Right atrium auricular region (tissue), 2 donors: ENCODE measurements around the gene HLA-E. TPM values are rescaled to one million over a fixed set of nuclear protein-coding genes. Genes with fewer than 3 reads are reported as not detected.
"Not testable (repeated sequence)": the region's sequence is repeated elsewhere in the genome, so short reads cannot be mapped to it uniquely, and the experiment has no call there.

Experiments used
- DNase-seq: peaks from one replicate; pipeline ENCODE4 v3.0.0-alpha.2; 2019; ENCODE audit warnings: low spot score
- H3K27ac ChIP-seq, 2 donors: fragments of 200-600 bp; sonication (generic); 1 replicate in 1 of 2; 2 replicates in 1 of 2; pipeline ENCODE4 v1.5.1; 2016 to 2019
- H3K27me3 ChIP-seq, 2 donors: fragments of 200-600 bp; sonication (generic); one replicate each; pipeline versions ENCODE4 v1.5.1 to v1.6.0; 2017 to 2019
- H3K36me3 ChIP-seq: fragments of 200-600 bp; sonication (generic); one replicate; pipeline ENCODE4 v1.5.1; 2016
- H3K4me1 ChIP-seq, 2 donors: fragments of 200-600 bp; sonication (generic); one replicate each; pipeline versions ENCODE4 v1.5.1 to v1.6.0; 2017 to 2019
- H3K4me3 ChIP-seq, 2 donors: fragments of 200-600 bp; sonication (generic); 1 replicate in 1 of 2; 2 replicates in 1 of 2; pipeline ENCODE4 v1.5.1; 2017 to 2019; ENCODE audit warnings: mild to moderate bottlenecking in 1 of 2, moderate library complexity in 1 of 2
- H3K9me3 ChIP-seq, 2 donors: fragments of 200-600 bp; sonication (generic); one replicate each; pipeline ENCODE4 v1.5.1; 2019
- total RNA-seq, 2 donors: library from RNA; depleted of rRNA; stranded (reverse); fragments of >200 nt; gene quantifications; one replicate each; pipeline ENCODE4 v1.1.0, GENCODE V29; 2016
- TF ChIP-seq, protein P1 (sequence below), 2 donors: fragments of 200-600 bp; sonication (generic); IDR thresholded peaks; one replicate each; pipeline ENCODE4 v1.5.1; 2019; ENCODE audit warnings: antibody characterized with exemption in 2 of 2

The HLA-E gene
- total RNA-seq, 2 donors from 2014 or later = 216 to 400 TPM

GRCh38 chr6:30481965-30482644 is 7.2 kb upstream of the HLA-E start:
- peaks cover 4 to 25% of the 10 kb centered on the region in 2 donors for H3K27me3 ChIP-seq

GRCh38 chr6:30483677-30484279 is 5.5 kb upstream of the HLA-E start:
- Histone ChIP-seq H3K4me3 (no peak overlapping the region), H3K27ac (no peak overlapping the region), H3K36me3 (no peaks in the 10 kb centered on the region), H3K4me1 (peaks cover 0 to 14% of the 10 kb centered on the region in 2 donors), H3K27me3 (peaks cover 4 to 25% of the 10 kb centered on the region in 2 donors), H3K9me3 (no peaks in the 10 kb centered on the region)
- TF ChIP-seq, protein P1, sequence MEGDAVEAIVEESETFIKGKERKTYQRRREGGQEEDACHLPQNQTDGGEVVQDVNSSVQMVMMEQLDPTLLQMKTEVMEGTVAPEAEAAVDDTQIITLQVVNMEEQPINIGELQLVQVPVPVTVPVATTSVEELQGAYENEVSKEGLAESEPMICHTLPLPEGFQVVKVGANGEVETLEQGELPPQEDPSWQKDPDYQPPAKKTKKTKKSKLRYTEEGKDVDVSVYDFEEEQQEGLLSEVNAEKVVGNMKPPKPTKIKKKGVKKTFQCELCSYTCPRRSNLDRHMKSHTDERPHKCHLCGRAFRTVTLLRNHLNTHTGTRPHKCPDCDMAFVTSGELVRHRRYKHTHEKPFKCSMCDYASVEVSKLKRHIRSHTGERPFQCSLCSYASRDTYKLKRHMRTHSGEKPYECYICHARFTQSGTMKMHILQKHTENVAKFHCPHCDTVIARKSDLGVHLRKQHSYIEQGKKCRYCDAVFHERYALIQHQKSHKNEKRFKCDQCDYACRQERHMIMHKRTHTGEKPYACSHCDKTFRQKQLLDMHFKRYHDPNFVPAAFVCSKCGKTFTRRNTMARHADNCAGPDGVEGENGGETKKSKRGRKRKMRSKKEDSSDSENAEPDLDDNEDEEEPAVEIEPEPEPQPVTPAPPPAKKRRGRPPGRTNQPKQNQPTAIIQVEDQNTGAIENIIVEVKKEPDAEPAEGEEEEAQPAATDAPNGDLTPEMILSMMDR (IDR thresholded peaks at IDR 0.05) = peak in 1 of 2 donors; percentile 70
- DNase-seq = no peak

More at GRCh38 chr6:30481965-30482644, 7.2 kb upstream of the HLA-E start:
- not testable (repeated sequence) for H3K9me3 ChIP-seq, H3K27ac ChIP-seq, H3K36me3 ChIP-seq
- peak; percentile 76 for DNase-seq
- TF ChIP-seq, protein P1 (IDR thresholded peaks at IDR 0.05) = peak; percentile 62 to 89
- H3K4me1 ChIP-seq = peaks cover 0 to 13% of the 10 kb centered on the region in 2 donors
- H3K4me3 ChIP-seq = peak overlapping the region in 1 of 2 donors; percentile 21

- TF ChIP-seq, protein P1 (IDR thresholded peaks at IDR 0.05) = no peak
- H3K27me3 ChIP-seq = peaks cover 0 to 20% of the 10 kb centered on the region in 2 donors
- peaks cover 2% of the 10 kb centered on the region for H3K36me3 ChIP-seq
Measured at GRCh38 chr6:30485236-30485635, 4.1 kb upstream of the HLA-E start.

GRCh38 chr6:30487926-30488325 is 1.4 kb upstream of the HLA-E start:
- H3K4me3 ChIP-seq = no peak overlapping the region
- H3K27ac ChIP-seq = no peak overlapping the region
- H3K36me3 ChIP-seq = peaks cover 29% of the 10 kb centered on the region
- no peaks in the 10 kb centered on the region for H3K27me3 ChIP-seq
- TF ChIP-seq, protein P1 (IDR thresholded peaks at IDR 0.05) = no peak
- peaks cover 0 to 34% of the 10 kb centered on the region in 2 donors for H3K4me1 ChIP-seq
- DNase-seq = no peak
- no peaks in the 10 kb centered on the region for H3K9me3 ChIP-seq

More at GRCh38 chr6:30485236-30485635, 4.1 kb upstream of the HLA-E start:
- peaks cover 0 to 20% of the 10 kb centered on the region in 2 donors for H3K4me1 ChIP-seq
- no peak overlapping the region for H3K27ac ChIP-seq
- no peaks in the 10 kb centered on the region for H3K9me3 ChIP-seq
- no peak overlapping the region for H3K4me3 ChIP-seq
- no peak for DNase-seq

DNA sequence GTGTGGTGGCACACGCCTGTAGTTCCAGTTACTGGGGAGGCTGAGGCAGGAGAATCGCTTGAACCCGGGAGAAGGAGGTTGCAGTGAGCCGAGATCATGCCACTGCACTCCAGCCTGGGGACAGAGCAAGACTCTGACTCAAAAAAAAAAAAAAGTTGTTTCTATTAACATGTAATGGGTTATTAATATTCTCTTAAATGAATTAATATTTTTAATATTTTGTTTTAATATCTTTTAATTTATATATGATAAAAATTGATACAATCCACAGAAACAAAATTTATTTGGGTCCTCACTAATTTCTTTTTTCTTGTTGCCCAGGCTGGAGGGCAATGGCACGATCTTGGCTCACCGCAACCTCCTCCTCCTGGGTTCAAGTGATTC is 620 bp upstream of the HLA-E start:
- Histone ChIP-seq H3K4me1 (peaks cover 0 to 36% of the 10 kb centered on the region in 2 donors), H3K36me3 (peaks cover 32% of the 10 kb centered on the region), H3K4me3 (peak overlapping the region; percentile 87 to 90), H3K27ac (peak overlapping the region; percentile 93 to 97)
- not testable (repeated sequence) for H3K9me3 ChIP-seq, DNase-seq, H3K27me3 ChIP-seq

- Histone ChIP-seq H3K36me3 (peaks cover 32% of the 10 kb centered on the region), H3K27ac (peak overlapping the region; percentile 93 to 97), H3K4me1 (peaks cover 0 to 39% of the 10 kb centered on the region in 2 donors), H3K4me3 (peak overlapping the region; percentile 87 to 90), H3K9me3 (no peaks in the 10 kb centered on the region), H3K27me3 (no peaks in the 10 kb centered on the region)
- TF ChIP-seq, protein P1 (IDR thresholded peaks at IDR 0.05) = no peak
- DNase-seq = no peak
Measured at GRCh38 chr6:30490026-30490876, 942 bp downstream of the HLA-E start.

- H3K4me1 ChIP-seq = peaks cover 0 to 39% of the 10 kb centered on the region in 2 donors
- not testable (repeated sequence) for H3K27me3 ChIP-seq, H3K9me3 ChIP-seq, DNase-seq
- H3K27ac ChIP-seq = peak overlapping the region; percentile 1 to 97
- peak overlapping the region; percentile 13 to 90 for H3K4me3 ChIP-seq
- peaks cover 32% of the 10 kb centered on the region for H3K36me3 ChIP-seq
Measured at GRCh38 chr6:30491291-30491953, 2.1 kb downstream of the HLA-E start.
